HG03575 (cell line): ENCODE results near the gene CUBN.
A peak's percentile ranks its signal among the peaks of the same experiment; 100 is the strongest.
"Not testable (repeated sequence)": the region's sequence is repeated elsewhere in the genome, so short reads cannot be mapped to it uniquely, and the experiment has no call there.

Experiments used
- ATAC-seq: cut with Tn5 transposase; IDR thresholded peaks from one replicate; pipeline ENCODE4 v1.9.1; 2021; ENCODE audit not compliant: unreplicated experiment, insufficient number of reproducible peaks, low FRiP score; ENCODE audit errors: extremely low read depth

Gene CUBN

GRCh38 chr10:16828114-16828568, 301.5 kb downstream of the CUBN start:
- no peak for ATAC-seq

- not testable (repeated sequence) for ATAC-seq
These were observed 302.1 kb downstream of the CUBN start for GRCh38 chr10:16827474-16827873.

- no peak for ATAC-seq
These were observed 306.8 kb downstream of the CUBN start for GRCh38 chr10:16822726-16823360.

GRCh38 chr10:16822027-16822426, 307.6 kb downstream of the CUBN start:
- no peak for ATAC-seq

- ATAC-seq, result no peak
These were observed 309.2 kb downstream of the CUBN start for GRCh38 chr10:16820421-16820820.

GRCh38 chr10:16820018-16820417, 309.6 kb downstream of the CUBN start:
- no peak for ATAC-seq

- ATAC-seq, result no peak
These were observed 310.2 kb downstream of the CUBN start for GRCh38 chr10:16819436-16819835.

GRCh38 chr10:16819026-16819425, 310.6 kb downstream of the CUBN start:
- no peak for ATAC-seq

GRCh38 chr10:16817125-16818019, 312.2 kb downstream of the CUBN start, which contains the start of gene RSU1:
Gene RSU1, minus strand, starts transcription at chr10:16817424. Its CDS starts 343 bp downstream, at chr10:16817081.
- peak; percentile 96 for ATAC-seq

GRCh38 chr10:16816830-16817124, 312.8 kb downstream of the CUBN start:
- ATAC-seq, result no peak

GRCh38 chr10:16816171-16816570, 313.4 kb downstream of the CUBN start:
- ATAC-seq, result no peak

- no peak for ATAC-seq
These were observed 315.6 kb downstream of the CUBN start for GRCh38 chr10:16814012-16814411.

GRCh38 chr10:16812676-16813075, 316.9 kb downstream of the CUBN start:
- no peak for ATAC-seq

GRCh38 chr10:16811765-16812164, 317.8 kb downstream of the CUBN start:
- ATAC-seq, result no peak

GRCh38 chr10:16811292-16811691, 318.3 kb downstream of the CUBN start:
- ATAC-seq, result no peak

GRCh38 chr10:16809074-16809718, 320.4 kb downstream of the CUBN start:
- ATAC-seq, result peak; percentile 56

GRCh38 chr10:16804123-16804522, 325.5 kb downstream of the CUBN start:
- ATAC-seq, result no peak

GRCh38 chr10:16803464-16803863, 326.1 kb downstream of the CUBN start:
- ATAC-seq, result no peak

GRCh38 chr10:16799621-16800020, 330.0 kb downstream of the CUBN start:
- no peak for ATAC-seq

- ATAC-seq, result no peak
These were observed 331.0 kb downstream of the CUBN start for GRCh38 chr10:16798571-16798970.
